ENCODE results near the gene LTA4H.

LTA4H gene

DNA sequence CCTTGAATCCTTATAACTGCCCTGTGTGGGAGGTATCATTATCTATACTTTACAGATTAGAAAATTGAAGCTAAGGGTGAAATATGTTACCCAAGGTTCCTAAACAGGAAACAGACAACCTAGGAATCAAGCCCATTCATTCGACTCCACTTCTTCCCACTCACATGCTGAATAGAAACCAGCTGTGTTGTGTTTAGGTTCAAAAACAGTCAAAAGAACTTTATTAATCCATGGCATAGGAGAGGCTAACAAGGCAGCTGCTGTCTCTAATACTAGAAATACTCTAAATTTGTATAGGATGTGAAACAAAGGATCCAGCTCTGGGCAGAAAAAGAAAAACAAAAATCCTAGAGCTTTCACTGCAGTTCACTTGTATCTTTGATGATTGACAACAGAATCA lies 82.4 kb downstream of the LTA4H start:
- TF ChIP-seq ZFX (IDR thresholded peaks at IDR 0.05) = no peak
- TF ChIP-seq, protein P1, sequence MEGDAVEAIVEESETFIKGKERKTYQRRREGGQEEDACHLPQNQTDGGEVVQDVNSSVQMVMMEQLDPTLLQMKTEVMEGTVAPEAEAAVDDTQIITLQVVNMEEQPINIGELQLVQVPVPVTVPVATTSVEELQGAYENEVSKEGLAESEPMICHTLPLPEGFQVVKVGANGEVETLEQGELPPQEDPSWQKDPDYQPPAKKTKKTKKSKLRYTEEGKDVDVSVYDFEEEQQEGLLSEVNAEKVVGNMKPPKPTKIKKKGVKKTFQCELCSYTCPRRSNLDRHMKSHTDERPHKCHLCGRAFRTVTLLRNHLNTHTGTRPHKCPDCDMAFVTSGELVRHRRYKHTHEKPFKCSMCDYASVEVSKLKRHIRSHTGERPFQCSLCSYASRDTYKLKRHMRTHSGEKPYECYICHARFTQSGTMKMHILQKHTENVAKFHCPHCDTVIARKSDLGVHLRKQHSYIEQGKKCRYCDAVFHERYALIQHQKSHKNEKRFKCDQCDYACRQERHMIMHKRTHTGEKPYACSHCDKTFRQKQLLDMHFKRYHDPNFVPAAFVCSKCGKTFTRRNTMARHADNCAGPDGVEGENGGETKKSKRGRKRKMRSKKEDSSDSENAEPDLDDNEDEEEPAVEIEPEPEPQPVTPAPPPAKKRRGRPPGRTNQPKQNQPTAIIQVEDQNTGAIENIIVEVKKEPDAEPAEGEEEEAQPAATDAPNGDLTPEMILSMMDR (conservative IDR thresholded peaks at IDR 0.05) = no peak

DNA sequence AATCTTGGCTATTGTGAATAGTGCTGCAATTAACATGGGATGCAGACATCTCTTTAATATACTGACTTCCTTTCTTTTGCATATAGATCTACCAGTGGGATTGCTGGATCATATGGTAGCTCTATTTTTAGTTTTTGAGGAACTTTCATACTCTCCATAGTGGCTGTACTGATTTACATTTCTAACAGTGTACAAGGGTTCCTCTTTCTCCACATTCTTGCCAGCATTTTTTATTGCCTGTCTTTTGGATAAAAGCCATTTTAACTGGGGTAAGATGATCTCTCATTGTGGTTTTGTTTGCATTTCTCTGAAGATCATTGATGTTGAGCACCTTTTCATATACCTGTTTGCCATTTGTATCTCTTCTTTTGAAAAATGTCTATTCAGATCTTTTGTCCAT lies 83.9 kb downstream of the LTA4H start:
- H3K27ac ChIP-seq = no peak overlapping the region
- TF ChIP-seq, protein P1 (conservative IDR thresholded peaks at IDR 0.05) = no peak
- TF ChIP-seq ZFX (IDR thresholded peaks at IDR 0.05) = no peak

More for the DNA sequence above, 82.4 kb downstream of the LTA4H start:
- no peak overlapping the region for H3K27ac ChIP-seq
